ENCODE measurements around the gene USP17L29. TPM values are rescaled to one million over a fixed set of nuclear protein-coding genes. Genes with fewer than 3 reads are reported as not detected.
"Not testable (repeated sequence)": the region's sequence is repeated elsewhere in the genome, so short reads cannot be mapped to it uniquely, and the experiment has no call there.

USP17L29 gene
- total RNA-seq (2014; rRNA removed; shearing (Covaris generic)), result not detected in 2 replicates
- not detected in 2 replicates for polyA plus RNA-seq (2015; cell fraction: cytosol; rRNA removed)
- polyA plus RNA-seq (2015; cell fraction: nucleus; rRNA removed), result not detected in 2 replicates

- DNase-seq (ENCODE audit: low read depth), result not testable (repeated sequence)
Measured at GRCh38 chr4:9353338-9353737, at the start of gene USP17L29. Gene USP17L29, plus strand, starts transcription at chr4:9353638. Its CDS starts 0 bp downstream, at chr4:9353638.

GRCh38 chr4:9324191-9324590 is 29.2 kb upstream of the USP17L29 start:
- DNase-seq (ENCODE audit: low read depth), result not testable (repeated sequence)

- DNase-seq (ENCODE audit: low read depth), result not testable (repeated sequence)
Measured at GRCh38 chr4:9324865-9325264, 28.6 kb upstream of the USP17L29 start, which contains the start of gene USP17L24. Gene USP17L24, plus strand, starts transcription at chr4:9325165. Its CDS starts 0 bp downstream, at chr4:9325165.

GRCh38 chr4:9329611-9330010 is 23.8 kb upstream of the USP17L29 start, which contains the start of gene USP17L25:
Gene USP17L25, plus strand, starts transcription at chr4:9329911. Its CDS starts 0 bp downstream, at chr4:9329911.
- not testable (repeated sequence) for DNase-seq (ENCODE audit: low read depth)

GRCh38 chr4:9334358-9334757 is 19.1 kb upstream of the USP17L29 start, which contains the start of gene USP17L26:
Gene USP17L26, plus strand, starts transcription at chr4:9334658. Its CDS starts 0 bp downstream, at chr4:9334658.
- DNase-seq (ENCODE audit: low read depth), result not testable (repeated sequence)

- DNase-seq (ENCODE audit: low read depth), result not testable (repeated sequence)
Measured at GRCh38 chr4:9339103-9339502, 14.3 kb upstream of the USP17L29 start, which contains the start of gene USP17L5. Gene USP17L5, plus strand, starts transcription at chr4:9339403. Its CDS starts 0 bp downstream, at chr4:9339403.

- DNase-seq (ENCODE audit: low read depth), result not testable (repeated sequence)
Measured at GRCh38 chr4:9343848-9344247, 9.6 kb upstream of the USP17L29 start, which contains the start of gene USP17L27. Gene USP17L27, plus strand, starts transcription at chr4:9344148. Its CDS starts 0 bp downstream, at chr4:9344148.

- DNase-seq (ENCODE audit: low read depth), result not testable (repeated sequence)
Measured at GRCh38 chr4:9348593-9348992, 4.8 kb upstream of the USP17L29 start, which contains the start of gene USP17L28. Gene USP17L28, plus strand, starts transcription at chr4:9348893. Its CDS starts 0 bp downstream, at chr4:9348893.

GRCh38 chr4:9350866-9351265 is 2.6 kb upstream of the USP17L29 start:
- not testable (repeated sequence) for DNase-seq (ENCODE audit: low read depth)

- not testable (repeated sequence) for DNase-seq (ENCODE audit: low read depth)
Measured at GRCh38 chr4:9362829-9363228, 9.4 kb downstream of the USP17L29 start, which contains the start of gene USP17L30. Gene USP17L30, plus strand, starts transcription at chr4:9363129. Its CDS starts 0 bp downstream, at chr4:9363129.

- not testable (repeated sequence) for DNase-seq (ENCODE audit: low read depth)
Measured at GRCh38 chr4:9379881-9380280, 26.4 kb downstream of the USP17L29 start.

GRCh38 chr4:9381012-9381534 is 27.6 kb downstream of the USP17L29 start:
- DNase-seq (ENCODE audit: low read depth), result peak; percentile 5

GRCh38 chr4:9384126-9384525 is 30.7 kb downstream of the USP17L29 start:
- no peak for DNase-seq (ENCODE audit: low read depth)

- not testable (repeated sequence) for DNase-seq (ENCODE audit: low read depth)
Measured at GRCh38 chr4:9389001-9389400, 35.6 kb downstream of the USP17L29 start.

Other genes with a start within 250 kb of the USP17L29 start
- not detected in 2 replicates for gene FAM90A26, start 183.2 kb upstream of the USP17L29 start, total RNA-seq (2014; rRNA removed; shearing (Covaris generic))
- not detected in 2 replicates for gene USP17L10, start 143.0 kb upstream of the USP17L29 start, total RNA-seq (2014; rRNA removed; shearing (Covaris generic))
- not detected in 2 replicates for gene USP17L11, start 138.2 kb upstream of the USP17L29 start, total RNA-seq (2014; rRNA removed; shearing (Covaris generic))
- gene USP17L12, start 133.5 kb upstream of the USP17L29 start, total RNA-seq (2014; rRNA removed; shearing (Covaris generic)), result not detected in 2 replicates
- gene USP17L13, start 128.7 kb upstream of the USP17L29 start, total RNA-seq (2014; rRNA removed; shearing (Covaris generic)), result not detected in 2 replicates
- gene USP17L15, start 119.3 kb upstream of the USP17L29 start, total RNA-seq (2014; rRNA removed; shearing (Covaris generic)), result not detected in 2 replicates
- gene USP17L17, start 109.8 kb upstream of the USP17L29 start, total RNA-seq (2014; rRNA removed; shearing (Covaris generic)), result not detected in 2 replicates
- not detected in 2 replicates for gene USP17L18, start 105.0 kb upstream of the USP17L29 start, total RNA-seq (2014; rRNA removed; shearing (Covaris generic))
- gene USP17L19, start 100.3 kb upstream of the USP17L29 start, total RNA-seq (2014; rRNA removed; shearing (Covaris generic)), result not detected in 2 replicates
- not detected in 2 replicates for gene USP17L20, start 95.5 kb upstream of the USP17L29 start, total RNA-seq (2014; rRNA removed; shearing (Covaris generic))
- not detected in 2 replicates for gene USP17L21, start 90.8 kb upstream of the USP17L29 start, total RNA-seq (2014; rRNA removed; shearing (Covaris generic))
- gene USP17L22, start 86.0 kb upstream of the USP17L29 start, total RNA-seq (2014; rRNA removed; shearing (Covaris generic)), result not detected in 2 replicates
- not detected in 2 replicates for gene USP17L24, start 28.5 kb upstream of the USP17L29 start, total RNA-seq (2014; rRNA removed; shearing (Covaris generic))
- gene USP17L25, start 23.7 kb upstream of the USP17L29 start, total RNA-seq (2014; rRNA removed; shearing (Covaris generic)), result not detected in 2 replicates
- gene USP17L26, start 19.0 kb upstream of the USP17L29 start, total RNA-seq (2014; rRNA removed; shearing (Covaris generic)), result not detected in 2 replicates
- not detected in 2 replicates for gene USP17L5, start 14.2 kb upstream of the USP17L29 start, total RNA-seq (2014; rRNA removed; shearing (Covaris generic))
- not detected in 2 replicates for gene USP17L27, start 9.5 kb upstream of the USP17L29 start, total RNA-seq (2014; rRNA removed; shearing (Covaris generic))
- gene USP17L28, start 4.7 kb upstream of the USP17L29 start, total RNA-seq (2014; rRNA removed; shearing (Covaris generic)), result not detected in 2 replicates
- gene USP17L30, start 9.5 kb downstream of the USP17L29 start, total RNA-seq (2014; rRNA removed; shearing (Covaris generic)), result not detected in 2 replicates
- not detected in 2 replicates for gene DEFB131A, start 90.8 kb downstream of the USP17L29 start, total RNA-seq (2014; rRNA removed; shearing (Covaris generic))

Measured in HT1080 (cell line).